DOHH2 (cell line): Measurements from ENCODE around the gene FIBP.
A peak's percentile ranks its signal among the peaks of the same experiment; 100 is the strongest.

Experiments
- H3F3A ChIP-seq: fragments of 200-600 bp; sonication (generic), shearing (Covaris generic); 2 replicates; pipeline ENCODE4 v1.6.0; 2016; ENCODE audit warnings: antibody characterized with exemption, mild to moderate bottlenecking; ENCODE audit not compliant: control insufficient read depth, insufficient read depth
- H3K27ac ChIP-seq: fragments of 200-600 bp; sonication (generic); 2 replicates; pipeline ENCODE4 v1.5.1; 2014; ENCODE audit warnings: low read depth, mild to moderate bottlenecking, low read length, moderate library complexity
- H3K27me3 ChIP-seq: fragments of 200-600 bp; sonication (generic); 2 replicates; pipeline ENCODE4 v1.6.1; 2014; ENCODE audit warnings: mild to moderate bottlenecking, low read length, mixed read lengths; ENCODE audit not compliant: control insufficient read depth
- H3K36me3 ChIP-seq: fragments of 200-600 bp; sonication (generic); 2 replicates; pipeline ENCODE4 v1.6.1; 2014; ENCODE audit warnings: mild to moderate bottlenecking, low read length, moderate library complexity, mixed read lengths; ENCODE audit not compliant: control insufficient read depth
- H3K4me1 ChIP-seq: fragments of 200-600 bp; sonication (generic); 2 replicates; pipeline ENCODE4 v1.6.1; 2014; ENCODE audit warnings: mild to moderate bottlenecking, low read length, mixed read lengths; ENCODE audit not compliant: control insufficient read depth
- H3K4me2 ChIP-seq: fragments of 200-600 bp; sonication (generic); 2 replicates; pipeline ENCODE4 v1.6.0; 2014; ENCODE audit warnings: mild to moderate bottlenecking, low read length, moderate library complexity
- H3K4me3 ChIP-seq: fragments of 200-600 bp; sonication (generic); 2 replicates; pipeline ENCODE4 v1.5.1; 2014; ENCODE audit warnings: mild to moderate bottlenecking, low read length, mixed read lengths
- H3K79me2 ChIP-seq: fragments of 200-600 bp; sonication (generic); 2 replicates; pipeline ENCODE4 v1.6.1; 2014; ENCODE audit warnings: mild to moderate bottlenecking, low read length, mixed read lengths; ENCODE audit not compliant: control insufficient read depth
- H3K9me2 ChIP-seq: fragments of 200-600 bp; sonication (generic); replicated peaks from 2 replicates; pipeline ENCODE4 v1.6.1; 2014; ENCODE audit warnings: mild to moderate bottlenecking, low read length, mixed read lengths; ENCODE audit not compliant: control insufficient read depth
- H3K9me3 ChIP-seq: fragments of 200-600 bp; sonication (generic); 2 replicates; pipeline ENCODE4 v1.6.1; 2014; ENCODE audit warnings: antibody characterized with exemption, low read length, mixed read lengths; ENCODE audit not compliant: control insufficient read depth, insufficient read depth
- H4K20me1 ChIP-seq: fragments of 200-600 bp; sonication (generic); 2 replicates; pipeline ENCODE4 v1.6.0; 2014; ENCODE audit warnings: low read depth, mild to moderate bottlenecking, antibody characterized with exemption, low read length, moderate library complexity; ENCODE audit not compliant: control insufficient read depth, insufficient read depth
- EZH2phosphoT487 ChIP-seq: fragments of 200-600 bp; sonication (generic); IDR thresholded peaks from 2 replicates; pipeline ENCODE4 v1.6.1; 2017; ENCODE audit warnings: borderline replicate concordance, mild to moderate bottlenecking, antibody characterized with exemption, low read length, moderate library complexity, mixed read lengths
- TF ChIP-seq, protein P1 (sequence below): fragments of 200-600 bp; sonication (generic); IDR thresholded peaks from one replicate; pipeline ENCODE4 v1.5.1; 2014; ENCODE audit warnings: antibody characterized with exemption, mild to moderate bottlenecking, low read depth, low read length; ENCODE audit not compliant: poor library complexity, severe bottlenecking

The FIBP gene

DNA sequence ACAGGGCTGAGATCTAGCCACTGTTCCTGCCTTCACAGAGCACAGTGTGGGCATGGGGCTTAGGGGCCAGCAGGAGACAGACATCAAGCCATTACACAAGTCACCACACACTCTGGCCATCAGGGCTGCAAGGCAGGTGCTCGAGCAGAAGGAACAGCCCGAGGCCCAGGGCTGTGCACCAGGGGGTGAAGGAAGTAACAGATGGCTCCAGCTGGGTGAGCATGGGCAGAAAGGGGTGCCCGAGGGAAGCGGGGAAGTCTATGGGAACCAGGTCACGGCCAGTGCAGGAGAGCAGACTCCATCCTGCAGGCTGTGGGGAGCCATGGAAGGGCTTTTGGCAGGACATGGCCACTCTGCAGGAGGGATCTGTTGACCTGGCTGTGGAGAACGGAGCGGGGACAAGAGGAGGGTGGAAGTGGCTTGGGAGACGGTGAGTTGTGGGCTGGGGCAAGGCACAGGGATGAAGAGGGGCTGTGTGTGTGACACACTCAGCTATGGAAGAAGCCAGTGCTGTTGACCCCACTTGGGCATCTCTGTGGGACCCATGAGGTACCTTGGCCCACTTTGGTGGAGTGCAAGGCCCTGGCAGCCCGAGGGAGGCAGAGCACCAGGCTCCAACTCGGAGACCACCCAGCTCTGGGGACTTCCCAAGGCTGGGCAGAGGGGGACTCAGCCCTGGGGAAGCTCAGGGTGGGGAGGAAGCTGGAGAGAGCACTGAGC, 27.0 kb upstream of the FIBP start:
- Histone ChIP-seq H3K79me2 (peaks cover 22% of the 10 kb centered on the region), H3K27me3 (peaks cover 16% of the 10 kb centered on the region; the same call in 1 of the 2 replicates), H3K9me3 (no peaks in the 10 kb centered on the region), H3K4me1 (peaks cover 24% of the 10 kb centered on the region), H3K9me2 (no peaks in the 10 kb centered on the region), H3F3A (no peaks in the 10 kb centered on the region), H3K4me2 (no peak overlapping the region), H4K20me1 (no peaks in the 10 kb centered on the region), H3K27ac (no peak overlapping the region), H3K36me3 (peaks cover 4% of the 10 kb centered on the region; the same call in 1 of the 2 replicates), H3K4me3 (no peak overlapping the region)
- TF ChIP-seq, protein P1, sequence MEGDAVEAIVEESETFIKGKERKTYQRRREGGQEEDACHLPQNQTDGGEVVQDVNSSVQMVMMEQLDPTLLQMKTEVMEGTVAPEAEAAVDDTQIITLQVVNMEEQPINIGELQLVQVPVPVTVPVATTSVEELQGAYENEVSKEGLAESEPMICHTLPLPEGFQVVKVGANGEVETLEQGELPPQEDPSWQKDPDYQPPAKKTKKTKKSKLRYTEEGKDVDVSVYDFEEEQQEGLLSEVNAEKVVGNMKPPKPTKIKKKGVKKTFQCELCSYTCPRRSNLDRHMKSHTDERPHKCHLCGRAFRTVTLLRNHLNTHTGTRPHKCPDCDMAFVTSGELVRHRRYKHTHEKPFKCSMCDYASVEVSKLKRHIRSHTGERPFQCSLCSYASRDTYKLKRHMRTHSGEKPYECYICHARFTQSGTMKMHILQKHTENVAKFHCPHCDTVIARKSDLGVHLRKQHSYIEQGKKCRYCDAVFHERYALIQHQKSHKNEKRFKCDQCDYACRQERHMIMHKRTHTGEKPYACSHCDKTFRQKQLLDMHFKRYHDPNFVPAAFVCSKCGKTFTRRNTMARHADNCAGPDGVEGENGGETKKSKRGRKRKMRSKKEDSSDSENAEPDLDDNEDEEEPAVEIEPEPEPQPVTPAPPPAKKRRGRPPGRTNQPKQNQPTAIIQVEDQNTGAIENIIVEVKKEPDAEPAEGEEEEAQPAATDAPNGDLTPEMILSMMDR, result no peak
- no peak for TF ChIP-seq EZH2phosphoT487

DNA sequence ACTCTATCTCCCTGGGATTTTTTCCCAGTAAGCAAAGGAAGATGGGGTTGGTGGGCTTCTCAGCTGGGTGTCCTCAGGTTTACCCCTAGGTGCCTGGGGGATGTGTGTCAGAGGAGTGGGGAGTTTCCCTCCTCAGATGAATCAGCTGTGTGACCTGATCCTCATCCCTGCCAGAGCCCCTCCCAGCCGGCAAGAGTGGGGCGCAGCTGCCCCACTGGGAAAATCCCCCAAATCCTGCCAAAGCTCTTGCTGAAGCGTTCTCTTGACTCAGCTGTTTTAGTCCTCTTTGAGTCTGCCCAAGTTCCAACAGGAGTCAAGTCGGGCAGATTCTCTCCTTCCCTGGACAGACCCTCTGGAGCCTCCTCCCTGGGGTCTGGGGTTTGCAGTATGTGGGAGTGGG, 24.6 kb upstream of the FIBP start:
- no peaks in the 10 kb centered on the region for H3F3A ChIP-seq
- H3K4me3 ChIP-seq, result no peak overlapping the region
- peaks cover 24% of the 10 kb centered on the region for H3K27me3 ChIP-seq
- H3K9me3 ChIP-seq, result no peaks in the 10 kb centered on the region
- H3K4me1 ChIP-seq, result peaks cover 14% of the 10 kb centered on the region
- no peaks in the 10 kb centered on the region for H3K9me2 ChIP-seq
- TF ChIP-seq, protein P1, result no peak
- TF ChIP-seq EZH2phosphoT487, result no peak
- no peak overlapping the region for H3K27ac ChIP-seq
- H3K79me2 ChIP-seq, result peaks cover 10% of the 10 kb centered on the region
- H4K20me1 ChIP-seq, result no peaks in the 10 kb centered on the region
- H3K36me3 ChIP-seq, result no peaks in the 10 kb centered on the region; the same call in 1 of the 2 replicates
- no peak overlapping the region for H3K4me2 ChIP-seq

DNA sequence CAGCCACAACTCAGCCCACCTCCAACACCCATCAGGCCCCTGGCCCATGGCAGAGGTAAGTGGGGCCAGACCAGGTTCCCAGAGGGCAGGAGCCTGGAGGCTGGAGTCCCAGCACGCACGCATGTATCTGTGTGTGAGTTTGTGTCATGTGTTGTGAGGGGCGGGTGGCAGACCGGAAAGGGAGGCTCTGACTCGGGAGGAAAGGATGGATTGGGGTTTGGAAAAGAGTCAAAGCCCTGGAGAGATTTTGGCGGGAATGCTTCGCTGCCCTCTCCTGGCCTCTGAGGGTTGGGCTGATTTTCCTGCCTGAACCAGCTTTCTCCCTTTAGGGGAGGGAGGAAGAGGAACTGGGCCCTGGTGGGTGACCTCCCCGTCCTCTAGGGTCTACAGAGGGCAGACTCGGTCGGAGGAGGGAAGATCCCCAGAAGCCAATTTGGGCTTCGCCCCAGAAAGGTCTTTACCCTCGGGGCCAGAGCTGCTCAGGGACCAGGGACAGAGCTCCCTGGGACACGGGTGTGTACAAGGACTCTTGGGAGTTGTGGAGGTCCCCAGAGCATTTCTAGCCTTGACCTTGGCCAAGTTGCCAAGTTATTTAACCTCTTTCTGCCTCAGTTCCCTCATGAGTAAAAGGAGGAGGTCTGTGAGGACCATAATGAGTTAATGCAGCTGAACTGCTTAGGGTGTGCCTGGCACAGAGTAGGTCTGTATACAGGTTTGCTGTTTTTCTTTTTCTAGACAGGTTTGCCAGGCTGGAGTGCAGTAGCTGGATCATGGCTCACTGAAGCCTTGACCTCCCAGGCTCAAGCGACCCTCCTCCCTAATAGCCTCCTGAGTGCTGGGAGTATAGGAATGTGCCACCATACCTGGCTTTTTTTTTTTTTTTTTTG, 23.7 kb upstream of the FIBP start:
- TF ChIP-seq, protein P1, result peak; percentile 30
- TF ChIP-seq EZH2phosphoT487, result no peak
- peaks cover 2% of the 10 kb centered on the region; the same call in 1 of the 2 replicates for H3K79me2 ChIP-seq
- peaks cover 25% of the 10 kb centered on the region for H3K27me3 ChIP-seq
- no peak overlapping the region for H3K4me2 ChIP-seq
- no peaks in the 10 kb centered on the region for H3K9me3 ChIP-seq
- H4K20me1 ChIP-seq, result no peaks in the 10 kb centered on the region
- no peaks in the 10 kb centered on the region for H3F3A ChIP-seq
- H3K9me2 ChIP-seq, result no peaks in the 10 kb centered on the region
- H3K4me1 ChIP-seq, result peaks cover 8% of the 10 kb centered on the region
- H3K36me3 ChIP-seq, result no peaks in the 10 kb centered on the region; the same call in 1 of the 2 replicates
- H3K4me3 ChIP-seq, result no peak overlapping the region
- no peak overlapping the region for H3K27ac ChIP-seq
